Skeletal muscle satellite cell (primary cell): ENCODE measurements around the gene FSD1L.
"Not testable (repeated sequence)": the region's sequence is repeated elsewhere in the genome, so short reads cannot be mapped to it uniquely, and the experiment has no call there.

Experiments
- H3K27me3 ChIP-seq: 2 replicates; pipeline ENCODE4 v1.7.0; 2013; ENCODE audit warnings: low read length; ENCODE audit not compliant: control insufficient read depth, insufficient read depth
- H3K36me3 ChIP-seq: 2 replicates; pipeline ENCODE4 v1.7.0; 2013; ENCODE audit warnings: mild to moderate bottlenecking, control low read depth, low read length; ENCODE audit not compliant: insufficient read depth
- H3K4me1 ChIP-seq: 2 replicates; pipeline ENCODE4 v1.7.0; 2013; ENCODE audit warnings: low read length; ENCODE audit not compliant: control insufficient read depth, insufficient read depth
- H3K4me2 ChIP-seq: 2 replicates; pipeline ENCODE4 v1.7.0; 2013; ENCODE audit warnings: mild to moderate bottlenecking, low read length
- H3K4me3 ChIP-seq: 2 replicates; pipeline ENCODE4 v1.7.0; 2013; ENCODE audit warnings: low read length
- H3K9ac ChIP-seq: 2 replicates; pipeline ENCODE4 v1.7.0; 2013; ENCODE audit warnings: mild to moderate bottlenecking, low read depth, low read length, moderate library complexity
- H3K9me3 ChIP-seq: replicated peaks from 2 replicates; pipeline ENCODE4 v1.7.0; 2013; ENCODE audit warnings: mild to moderate bottlenecking, control low read depth, low read length

The FSD1L gene

DNA sequence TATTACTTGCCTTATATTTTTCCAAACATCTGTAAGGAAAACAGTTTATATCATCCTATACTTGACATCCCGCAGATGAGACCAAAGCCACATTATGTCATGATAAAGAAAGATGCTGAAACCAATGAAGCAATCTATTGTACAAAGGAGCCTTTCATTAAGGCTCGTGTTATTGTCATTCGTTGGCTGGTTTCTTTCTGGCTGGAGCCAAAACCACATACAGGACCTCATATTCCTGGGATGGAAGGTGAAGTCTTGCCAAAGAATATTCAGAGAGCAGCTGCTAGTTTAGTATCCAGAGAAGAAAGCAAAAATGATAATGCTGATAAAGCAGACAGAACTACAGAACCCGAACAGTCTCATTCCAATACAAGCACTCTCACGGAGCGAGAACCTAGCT is 73.2 kb downstream of the FSD1L start:
- not testable (repeated sequence) for H3K4me3 ChIP-seq, H3K9ac ChIP-seq, H3K4me2 ChIP-seq, H3K36me3 ChIP-seq, H3K4me1 ChIP-seq, H3K27me3 ChIP-seq, H3K9me3 ChIP-seq

- not testable (repeated sequence) for H3K9ac ChIP-seq, H3K36me3 ChIP-seq
Measured at GRCh38 chr9:105522618-105523385, 75.0 kb downstream of the FSD1L start.

GRCh38 chr9:105531530-105531929 is 83.7 kb downstream of the FSD1L start:
- peaks cover 11% of the 10 kb centered on the region for H3K36me3 ChIP-seq
- H3K4me1 ChIP-seq: no peaks in the 10 kb centered on the region
- H3K27me3 ChIP-seq: no peaks in the 10 kb centered on the region
- no peaks in the 10 kb centered on the region for H3K9me3 ChIP-seq
- no peak overlapping the region for H3K9ac ChIP-seq
- no peak overlapping the region for H3K4me3 ChIP-seq
- no peak overlapping the region for H3K4me2 ChIP-seq

More at GRCh38 chr9:105522618-105523385, 75.0 kb downstream of the FSD1L start:
- not testable (repeated sequence) for H3K4me2 ChIP-seq, H3K9me3 ChIP-seq, H3K4me1 ChIP-seq, H3K27me3 ChIP-seq, H3K4me3 ChIP-seq

- Histone ChIP-seq H3K9me3 (no peaks in the 10 kb centered on the region), H3K4me1 (no peaks in the 10 kb centered on the region), H3K4me3 (no peak overlapping the region), H3K4me2 (no peak overlapping the region), H3K27me3 (no peaks in the 10 kb centered on the region), H3K36me3 (peaks cover 11% of the 10 kb centered on the region), H3K9ac (no peak overlapping the region)
Measured at GRCh38 chr9:105535920-105536668, 88.3 kb downstream of the FSD1L start.

GRCh38 chr9:105539452-105539851 is 91.6 kb downstream of the FSD1L start:
- no peak overlapping the region for H3K9ac ChIP-seq
- no peaks in the 10 kb centered on the region for H3K27me3 ChIP-seq
- peaks cover 10% of the 10 kb centered on the region for H3K36me3 ChIP-seq
- H3K4me3 ChIP-seq: no peak overlapping the region
- H3K4me2 ChIP-seq: no peak overlapping the region
- H3K9me3 ChIP-seq: no peaks in the 10 kb centered on the region
- H3K4me1 ChIP-seq: no peaks in the 10 kb centered on the region

DNA sequence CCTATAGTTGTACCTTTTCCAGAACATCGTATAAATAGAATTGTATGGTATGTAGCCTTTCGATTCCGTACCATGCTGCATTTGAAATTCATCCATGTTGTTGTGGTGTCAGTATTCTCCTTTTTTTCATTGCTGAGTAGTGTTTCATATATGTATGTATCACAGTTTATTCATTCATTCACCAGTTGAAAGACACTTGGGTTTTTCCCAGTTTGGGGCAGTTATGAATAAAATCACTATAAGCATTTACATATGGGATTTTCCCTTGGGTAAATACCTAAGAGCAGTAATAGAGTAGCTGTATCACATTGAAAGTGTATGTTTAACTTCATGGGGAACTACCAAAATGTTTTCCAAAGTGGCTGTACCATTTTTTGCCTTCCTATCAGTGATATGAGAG is 94.0 kb downstream of the FSD1L start:
- Histone ChIP-seq H3K27me3 (no peaks in the 10 kb centered on the region), H3K36me3 (peaks cover 6% of the 10 kb centered on the region), H3K9ac (no peak overlapping the region), H3K9me3 (no peaks in the 10 kb centered on the region), H3K4me1 (no peaks in the 10 kb centered on the region), H3K4me3 (no peak overlapping the region), H3K4me2 (no peak overlapping the region)

- Histone ChIP-seq H3K36me3 (peaks cover 3% of the 10 kb centered on the region), H3K4me1 (peaks cover 5% of the 10 kb centered on the region), H3K9me3 (no peaks in the 10 kb centered on the region), H3K4me3 (no peak overlapping the region), H3K9ac (no peak overlapping the region), H3K27me3 (no peaks in the 10 kb centered on the region), H3K4me2 (no peak overlapping the region)
Measured at GRCh38 chr9:105554042-105554441, 106.2 kb downstream of the FSD1L start.

DNA sequence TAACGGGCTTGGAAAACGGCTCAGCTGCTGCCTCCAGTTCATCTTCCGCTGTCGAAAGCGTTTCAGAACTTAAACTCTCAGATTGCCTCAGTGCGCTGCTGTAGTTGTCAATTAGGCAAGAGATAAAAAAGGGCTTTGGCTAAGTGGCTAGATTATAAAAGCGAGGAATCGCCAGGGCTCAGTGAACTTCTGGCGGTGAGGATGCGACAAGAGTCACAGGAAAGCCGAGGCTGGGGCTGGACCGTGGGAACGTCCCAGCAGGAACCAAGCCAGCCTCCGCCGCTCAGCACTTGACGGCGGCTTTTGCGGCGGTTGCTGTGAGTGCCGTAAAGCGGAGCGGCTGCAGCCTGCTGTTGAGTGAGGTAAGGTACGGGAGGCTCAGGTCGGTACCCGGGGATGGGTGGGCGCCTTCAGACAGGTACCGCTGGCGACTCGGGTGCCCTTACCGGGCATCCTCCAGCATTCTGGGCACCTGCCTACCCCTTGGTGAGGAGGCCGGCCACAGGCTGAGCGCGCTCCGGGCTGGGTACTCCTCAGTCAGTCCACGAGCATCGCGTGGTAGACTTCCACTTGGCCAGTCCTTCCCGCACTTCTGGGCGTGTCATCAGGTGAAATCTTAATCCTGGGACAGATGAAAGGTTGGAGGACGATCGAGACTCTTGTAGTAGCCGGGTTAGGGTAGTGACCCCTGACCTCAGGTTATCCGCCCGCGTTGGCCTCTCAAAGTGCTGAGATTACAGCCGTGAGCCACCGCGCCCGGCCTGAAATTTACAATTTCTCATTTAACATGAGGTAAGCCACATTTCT is 110.2 kb downstream of the FSD1L start, which contains the start of gene FKTN:
TSS of gene FKTN (plus strand) at position 328 of the 807 bp plus-strand sequence. CDS start 16,902 bp downstream, outside the sequence.
- Histone ChIP-seq H3K4me1 (peaks cover 6% of the 10 kb centered on the region), H3K36me3 (no peaks in the 10 kb centered on the region), H3K4me2 (peak within 1 kb of the TSS; percentile 97), H3K27me3 (no peaks in the 10 kb centered on the region), H3K9me3 (no peaks in the 10 kb centered on the region), H3K4me3 (peak within 1 kb of the TSS; percentile 97), H3K9ac (peak within 1 kb of the TSS; percentile 86)

GRCh38 chr9:105572455-105572854 is 124.6 kb downstream of the FSD1L start:
- no peak overlapping the region for H3K9ac ChIP-seq
- no peaks in the 10 kb centered on the region for H3K27me3 ChIP-seq
- no peaks in the 10 kb centered on the region for H3K4me1 ChIP-seq
- no peaks in the 10 kb centered on the region for H3K9me3 ChIP-seq
- H3K36me3 ChIP-seq: peaks cover 10% of the 10 kb centered on the region
- H3K4me2 ChIP-seq: no peak overlapping the region
- H3K4me3 ChIP-seq: no peak overlapping the region

DNA sequence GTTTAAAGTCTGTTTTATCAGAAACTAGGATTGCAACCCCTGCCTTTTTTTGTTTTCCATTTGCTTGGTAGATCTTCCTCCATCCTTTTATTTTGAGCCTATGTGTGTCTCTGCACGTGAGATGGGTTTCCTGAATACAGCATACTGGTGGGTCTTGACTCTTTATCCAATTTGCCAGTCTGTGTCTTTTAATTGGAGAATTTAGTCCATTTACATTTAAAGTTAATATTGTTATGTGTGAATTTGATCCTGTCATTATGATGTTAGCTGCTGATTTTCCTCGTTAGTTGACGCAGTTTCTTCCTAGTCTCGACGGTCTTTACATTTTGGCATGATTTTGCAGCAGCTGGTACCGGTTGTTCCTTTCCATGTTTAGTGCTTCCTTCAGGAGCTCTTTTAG is 132.1 kb downstream of the FSD1L start:
- not testable (repeated sequence) for H3K9me3 ChIP-seq, H3K36me3 ChIP-seq, H3K4me1 ChIP-seq, H3K4me3 ChIP-seq, H3K4me2 ChIP-seq, H3K27me3 ChIP-seq, H3K9ac ChIP-seq

GRCh38 chr9:105581550-105581949 is 133.7 kb downstream of the FSD1L start:
- not testable (repeated sequence) for H3K4me3 ChIP-seq, H3K9me3 ChIP-seq, H3K27me3 ChIP-seq, H3K4me1 ChIP-seq, H3K36me3 ChIP-seq, H3K4me2 ChIP-seq, H3K9ac ChIP-seq
